PC-3 (cell line): ENCODE measurements around the gene IER2. TPM values are rescaled to one million over a fixed set of nuclear protein-coding genes. Genes with fewer than 3 reads are reported as not detected.

Experiments
- ATAC-seq: fragments of 200-7000 bp; cut with Tn5 transposase; 2 replicates; pipeline ENCODE4 v1.9.1; 2020; ENCODE audit warnings: mild to moderate bottlenecking, moderate library complexity
- BruUV-seq: library from RNA; stranded (reverse); fragments of 400-500 nt; replicated peaks from 2 replicates; lab custom pipeline; 2021; lab: Mats Ljungman, UMichigan
- CTCF ChIA-PET: fragments of 300-600 bp; sonication (Branson Sonifier 250); formaldehyde crosslinking; loops from one replicate; lab custom pipeline; 2022; ENCODE audit warnings: antibody characterized with exemption; lab: Charles Lee
- POLR2A ChIA-PET: fragments of 300-600 bp; sonication (Branson Sonifier 250); formaldehyde crosslinking; loops from one replicate; lab custom pipeline; 2022; ENCODE audit warnings: antibody characterized with exemption; ENCODE audit not compliant: unreplicated experiment; lab: Charles Lee
- DNase-seq: peaks from one replicate; pipeline ENCODE4 v3.0.0-alpha.2; 2015
- H2AFZ ChIP-seq: fragments of 300-600 bp; sonication (generic); 2 replicates; pipeline ENCODE4 v1.6.0; 2016; ENCODE audit warnings: antibody characterized with exemption, low read length
- H3F3A ChIP-seq: fragments of 300-600 bp; sonication (generic); one replicate; pipeline ENCODE4 v1.6.0; 2017; ENCODE audit warnings: antibody characterized with exemption, low read length, control low read depth, mild to moderate bottlenecking; ENCODE audit not compliant: unreplicated experiment
- H3K27ac ChIP-seq: fragments of 300-600 bp; sonication (generic); 2 replicates; pipeline ENCODE4 v1.5.1; 2016; ENCODE audit warnings: mild to moderate bottlenecking, low read length
- H3K27me3 ChIP-seq: fragments of 300-600 bp; sonication (generic); 2 replicates; pipeline ENCODE4 v1.6.1; 2016; ENCODE audit warnings: low read length, mixed read lengths
- H3K36me3 ChIP-seq: fragments of 300-600 bp; sonication (generic); 2 replicates; pipeline ENCODE4 v1.6.1; 2016; ENCODE audit warnings: low read depth, mixed run types, low read length, mixed read lengths
- H3K4me1 ChIP-seq: fragments of 300-600 bp; sonication (generic); 2 replicates; pipeline ENCODE4 v1.5.1; 2016; ENCODE audit warnings: low read length; ENCODE audit not compliant: insufficient read depth
- H3K4me2 ChIP-seq: fragments of 300-600 bp; sonication (generic); 2 replicates; pipeline ENCODE4 v1.6.0; 2016; ENCODE audit warnings: low read length
- H3K4me3 ChIP-seq: fragments of 300-600 bp; sonication (generic); 2 replicates; pipeline ENCODE4 v1.5.1; 2016; ENCODE audit warnings: mild to moderate bottlenecking, low read length, mixed read lengths
- H3K79me2 ChIP-seq: fragments of 300-600 bp; sonication (generic); 2 replicates; pipeline ENCODE4 v1.6.1; 2017; ENCODE audit warnings: low read length, mixed read lengths
- H3K9ac ChIP-seq: fragments of 300-600 bp; sonication (generic); 2 replicates; pipeline ENCODE4 v1.6.0; 2016; ENCODE audit warnings: mild to moderate bottlenecking, low read length
- H3K9me2 ChIP-seq: fragments of 300-600 bp; sonication (generic); replicated peaks from 2 replicates; pipeline ENCODE4 v1.6.1; 2016; ENCODE audit warnings: mixed run types, low read length, mixed read lengths
- H3K9me3 ChIP-seq: fragments of 300-600 bp; sonication (generic); 2 replicates; pipeline ENCODE4 v1.6.1; 2016; ENCODE audit warnings: low read length, mixed read lengths
- H4K20me1 ChIP-seq: fragments of 300-600 bp; sonication (generic); 2 replicates; pipeline ENCODE4 v1.6.1; 2016; ENCODE audit warnings: low read length, mixed read lengths
- CTCF ChIP-seq: fragments of 300-600 bp; sonication (generic); conservative IDR thresholded peaks from 2 replicates; pipeline ENCODE4 v1.5.1; 2017; ENCODE audit warnings: antibody characterized with exemption, low read depth, mild to moderate bottlenecking, low read length
- EZH2 ChIP-seq: fragments of 300-600 bp; sonication (generic); IDR thresholded peaks from one replicate; pipeline ENCODE4 v1.6.1; 2017; ENCODE audit warnings: antibody characterized with exemption, mild to moderate bottlenecking, low read length; ENCODE audit not compliant: unreplicated experiment
- EZH2phosphoT487 ChIP-seq: fragments of 300-600 bp; sonication (generic); IDR thresholded peaks from 2 replicates; pipeline ENCODE4 v1.6.1; 2018; ENCODE audit warnings: mild to moderate bottlenecking, antibody characterized with exemption, low read length, borderline replicate concordance
- intact Hi-C: fragments of 100-400 bp; cut with micrococcal nuclease; formaldehyde crosslinking; loops from 2 replicates; pipeline ENCODE4 v1.9.0; 2023
- total RNA-seq: library from RNA; depleted of rRNA; stranded (reverse); fragments of >200 nt; gene quantifications from 2 replicates; pipeline ENCODE4 v1.2.3, GENCODE V29; 2014

The IER2 gene
- total RNA-seq, 1 experiment from 2014 or later = 155 TPM

GRCh38 chr19:13109361-13110098 lies 40.7 kb upstream of the IER2 start:
- DNase-seq (no peak), ATAC-seq (no peak)
- BruUV-seq = no TSS peak
- no peak overlapping the region for H3K27ac ChIP-seq
- POLR2A ChIA-PET = no interaction called here
- no peaks in the 10 kb centered on the region for H3K9me3 ChIP-seq
- no peaks in the 10 kb centered on the region for H3K27me3 ChIP-seq
- CTCF ChIA-PET = interaction anchor here (1.2 kb wide), 1 partner anchor 17 kb away, joined by 68 read pairs; no protein-coding TSS in a partner anchor
- peaks cover 12% of the 10 kb centered on the region for H3K79me2 ChIP-seq
- no peak overlapping the region for H3K4me3 ChIP-seq
- no peaks in the 10 kb centered on the region for H3K9me2 ChIP-seq
- no peak overlapping the region for H3K9ac ChIP-seq
- H3K36me3 ChIP-seq = peaks cover 21% of the 10 kb centered on the region; the same call in 1 of the 2 replicates
- TF ChIP-seq EZH2phosphoT487 (no peak), EZH2 (no peak), CTCF (no peak)
- H3K4me1 ChIP-seq = no peaks in the 10 kb centered on the region
- no peak overlapping the region for H3K4me2 ChIP-seq
- no peak overlapping the region for H2AFZ ChIP-seq
- no peaks in the 10 kb centered on the region for H3F3A ChIP-seq
- H4K20me1 ChIP-seq = no peaks in the 10 kb centered on the region
- intact Hi-C loops = loop anchor here (2.0 kb wide), 1 partner anchor 17 kb away; no protein-coding TSS in a partner anchor

GRCh38 chr19:13110099-13110610 lies 40.1 kb upstream of the IER2 start:
- no TSS peak for BruUV-seq
- ChIA-PET POLR2A (no interaction called here), CTCF (no interaction called here)
- intact Hi-C loops = no loop called here
- no peak overlapping the region for H3K27ac ChIP-seq
- no peak overlapping the region for H3K4me2 ChIP-seq
- H3K9me2 ChIP-seq = no peaks in the 10 kb centered on the region
- H3K27me3 ChIP-seq = no peaks in the 10 kb centered on the region
- TF ChIP-seq CTCF (no peak), EZH2 (no peak), EZH2phosphoT487 (no peak)
- H3K36me3 ChIP-seq = peaks cover 25% of the 10 kb centered on the region; the same call in 1 of the 2 replicates
- no peak overlapping the region for H2AFZ ChIP-seq
- peaks cover 5% of the 10 kb centered on the region for H3K4me1 ChIP-seq
- ATAC-seq (no peak), DNase-seq (no peak)
- no peaks in the 10 kb centered on the region for H3F3A ChIP-seq
- H3K9me3 ChIP-seq = no peaks in the 10 kb centered on the region
- no peak overlapping the region for H3K9ac ChIP-seq
- peaks cover 17% of the 10 kb centered on the region for H3K79me2 ChIP-seq
- no peak overlapping the region for H3K4me3 ChIP-seq
- H4K20me1 ChIP-seq = no peaks in the 10 kb centered on the region

GRCh38 chr19:13112555-13112954 lies 37.7 kb upstream of the IER2 start:
- ChIA-PET POLR2A (no interaction called here), CTCF (no interaction called here)
- H3K4me3 ChIP-seq = no peak overlapping the region
- H3K79me2 ChIP-seq = peaks cover 31% of the 10 kb centered on the region
- TF ChIP-seq EZH2phosphoT487 = no peak
- TF ChIP-seq CTCF = no peak
- TF ChIP-seq EZH2 = no peak
- peaks cover 4% of the 10 kb centered on the region for H3F3A ChIP-seq
- no peak overlapping the region for H3K9ac ChIP-seq
- H3K27ac ChIP-seq = no peak overlapping the region
- DNase-seq (no peak), ATAC-seq (no peak)
- H3K36me3 ChIP-seq = peaks cover 23% of the 10 kb centered on the region; the same call in 1 of the 2 replicates
- H2AFZ ChIP-seq = no peak overlapping the region
- H4K20me1 ChIP-seq = no peaks in the 10 kb centered on the region
- no peaks in the 10 kb centered on the region for H3K9me2 ChIP-seq
- no peaks in the 10 kb centered on the region for H3K27me3 ChIP-seq
- no TSS peak for BruUV-seq
- H3K4me1 ChIP-seq = peaks cover 11% of the 10 kb centered on the region
- H3K4me2 ChIP-seq = no peak overlapping the region
- intact Hi-C loops = no loop called here
- H3K9me3 ChIP-seq = no peaks in the 10 kb centered on the region
